Measurements from ENCODE around the gene MSH3. TPM values are rescaled to one million over a fixed set of nuclear protein-coding genes. Genes with fewer than 3 reads are reported as not detected.

The MSH3 gene
- total and polyA plus RNA-seq, 2 of the 8 experiments (the other 6 are each of a cell fraction or from before 2014, with no cell fraction given), result 3.6 to 22.6 TPM

DNA sequence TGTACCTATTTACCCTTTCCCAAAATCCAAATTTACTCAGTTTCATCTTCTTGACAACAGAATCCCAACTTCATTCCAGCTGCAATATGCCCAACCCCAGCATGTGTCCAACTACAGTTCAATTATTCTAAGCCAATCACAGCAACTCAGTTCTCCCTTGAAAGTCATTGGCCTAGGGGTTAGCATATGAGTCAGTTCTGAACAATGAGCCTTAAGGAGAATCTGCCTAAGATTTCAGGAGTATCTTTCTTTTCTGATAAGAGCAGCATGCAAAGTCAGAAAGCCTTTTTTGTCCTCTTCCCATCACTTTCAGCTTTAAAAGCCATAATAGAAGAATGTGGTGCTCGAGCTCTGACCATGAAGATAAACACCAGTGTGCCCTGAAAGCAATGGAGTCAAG is 261.3 kb downstream of the MSH3 start:
- Histone ChIP-seq H3K79me1 (ENCODE audit: low read depth, low read length) (no peaks in the 10 kb centered on the region), H3K14ac (ENCODE audit: insufficient read length) (no peak overlapping the region), H3K9me3 (ENCODE audit: insufficient read depth in 2 of 2, low read depth in 1 of 2, low read length in 1 of 2) (peaks cover 4 to 5% of the 10 kb centered on the region in 2 experiments; a peak in 1 of 4 replicates), H3K4me3 (ENCODE audit: extremely low read depth in 1 of 4, insufficient read depth in 2 of 4, low read depth in 3 of 4, low read length in 4 of 4) (no peak overlapping the region), H3K9ac (replicated peaks in 1 of 4; ENCODE audit: extremely low read depth in 1 of 4, low read depth in 3 of 4, low read length in 3 of 4) (no peak overlapping the region), H3K4ac (replicated peaks; ENCODE audit: insufficient read length, low read depth, low read length) (no peak overlapping the region), H2BK12ac (ENCODE audit: low read depth, low read length) (no peak overlapping the region), H3K27ac (ENCODE audit: low read depth, low read length) (no peak overlapping the region), H3K4me1 (replicated peaks in 1 of 4; ENCODE audit: control insufficient read depth in 3 of 4, insufficient read depth in 4 of 4, low read length in 3 of 4) (no peaks in the 10 kb centered on the region), H3K4me2 (ENCODE audit: insufficient read depth in 1 of 2, low read depth in 2 of 2, low read length in 2 of 2) (no peak overlapping the region), H3K36me3 (ENCODE audit: control insufficient read depth in 2 of 4, insufficient read depth in 4 of 4, low read length in 3 of 4) (no peaks in the 10 kb centered on the region), H2BK20ac (ENCODE audit: low read length) (no peak overlapping the region), H3K23me2 (ENCODE audit: low read depth, low read length) (no peaks in the 10 kb centered on the region), H2BK15ac (ENCODE audit: low read length) (no peak overlapping the region), H4K5ac (ENCODE audit: insufficient read length, low read depth, low read length) (no peak overlapping the region), H4K91ac (replicated peaks; ENCODE audit: insufficient read length, low read length) (no peak overlapping the region), H3K56ac (replicated peaks; ENCODE audit: insufficient read length, low read depth, low read length) (no peak overlapping the region), H3K27me3 (replicated peaks in 1 of 4; ENCODE audit: control insufficient read depth in 3 of 4, extremely low read depth in 1 of 4, insufficient read depth in 3 of 4, low read length in 3 of 4) (no peaks in the 10 kb centered on the region), H3K18ac (ENCODE audit: extremely low read depth, low read length) (no peak overlapping the region), H2AK5ac (ENCODE audit: low read depth, low read length) (no peak overlapping the region), H2BK120ac (replicated peaks; ENCODE audit: low read depth, low read length) (no peak overlapping the region), H2AFZ (ENCODE audit: low read length) (no peak overlapping the region), H3K79me2 (ENCODE audit: control insufficient read depth in 1 of 2, insufficient read depth in 2 of 2, low read length in 2 of 2) (no peaks in the 10 kb centered on the region), H3K23ac (ENCODE audit: insufficient read length) (no peak overlapping the region), H4K20me1 (replicated peaks in 1 of 2; ENCODE audit: control insufficient read depth in 1 of 2, insufficient read depth in 2 of 2, low read length in 2 of 2) (no peaks in the 10 kb centered on the region), H4K8ac (ENCODE audit: extremely low read depth, insufficient read depth, low read length) (no peak overlapping the region), H2BK5ac (ENCODE audit: low read depth, low read length) (no peak overlapping the region)
- FAIRE-seq (no peak), DNase-seq (ENCODE audit: low read depth in 1 of 2, low spot score in 2 of 2) (no peak)
- TF ChIP-seq GTF2F1 (IDR thresholded peaks at IDR 0.05; ENCODE audit: borderline replicate concordance, low read depth, low read length), result no peak
- TF ChIP-seq, protein P1, sequence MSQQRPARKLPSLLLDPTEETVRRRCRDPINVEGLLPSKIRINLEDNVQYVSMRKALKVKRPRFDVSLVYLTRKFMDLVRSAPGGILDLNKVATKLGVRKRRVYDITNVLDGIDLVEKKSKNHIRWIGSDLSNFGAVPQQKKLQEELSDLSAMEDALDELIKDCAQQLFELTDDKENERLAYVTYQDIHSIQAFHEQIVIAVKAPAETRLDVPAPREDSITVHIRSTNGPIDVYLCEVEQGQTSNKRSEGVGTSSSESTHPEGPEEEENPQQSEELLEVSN (IDR thresholded peaks at IDR 0.05), result no peak
- no peak for TF ChIP-seq CBX5 (IDR thresholded peaks at IDR 0.05; ENCODE audit: low read depth, low read length)
- TF ChIP-seq POLR2A (IDR thresholded peaks at IDR 0.05; ENCODE audit: control extremely low read depth in 1 of 2, low read depth in 2 of 2, low read length in 2 of 2), result no peak
- no peak for TF ChIP-seq SIN3A (conservative IDR thresholded peaks at IDR 0.05 in 1 of 2, IDR thresholded peaks at IDR 0.05 in 1 of 2; ENCODE audit: low read depth in 1 of 2, low read length in 2 of 2)
- TF ChIP-seq, protein P2, sequence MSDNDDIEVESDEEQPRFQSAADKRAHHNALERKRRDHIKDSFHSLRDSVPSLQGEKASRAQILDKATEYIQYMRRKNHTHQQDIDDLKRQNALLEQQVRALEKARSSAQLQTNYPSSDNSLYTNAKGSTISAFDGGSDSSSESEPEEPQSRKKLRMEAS (IDR thresholded peaks at IDR 0.05), result no peak
- TF ChIP-seq RNF2 (IDR thresholded peaks at IDR 0.05; ENCODE audit: borderline replicate concordance, low read depth, low read length, missing control alignments, poor library complexity, severe bottlenecking), result no peak
- TF ChIP-seq NANOG (IDR thresholded peaks at IDR 0.05; ENCODE audit: insufficient read depth, low read depth, low read length, poor library complexity, severe bottlenecking), result no peak
- no peak for TF ChIP-seq KDM1A (IDR thresholded peaks at IDR 0.05; ENCODE audit: borderline replicate concordance, low read length)
- POLR2A ChIA-PET (ENCODE audit: partially characterized antibody), result no interaction called here
- CTCF ChIA-PET (ENCODE audit: partially characterized antibody), result no interaction called here
- 82% methylated on average over 1 of the region's 1 CpG; no CpG with 5 or more reads in 1 of the 2 experiments for WGBS, 2 experiments (ENCODE audit: extremely low coverage in 1 of 2, insufficient coverage in 1 of 2, insufficient read length in 1 of 2, insufficient replicate concordance in 2 of 2, low coverage in 1 of 2, low lambda C conversion rate in 2 of 2, missing lambda C conversion rate in 1 of 2)

Data from H1 (cell line).